ENCODE measurements around the gene CCDC198.

The CCDC198 gene

GRCh38 chr14:57493467-57494181, at the start of gene CCDC198:
Gene CCDC198, minus strand, starts transcription at chr14:57493857. Its CDS starts 142 bp downstream, at chr14:57493715.
- no peak for DNase-seq

GRCh38 chr14:57533214-57533613, 39.6 kb upstream of the CCDC198 start:
- DNase-seq, result no peak

GRCh38 chr14:57530571-57530970, 36.9 kb upstream of the CCDC198 start:
- DNase-seq, result no peak

- DNase-seq, result no peak
Observed at GRCh38 chr14:57526942-57527341, 33.3 kb upstream of the CCDC198 start.

- DNase-seq, result no peak
Observed at GRCh38 chr14:57519043-57519442, 25.4 kb upstream of the CCDC198 start.

GRCh38 chr14:57512220-57512619, 18.6 kb upstream of the CCDC198 start:
- DNase-seq, result no peak

- no peak for DNase-seq
Observed at GRCh38 chr14:57508756-57509155, 15.1 kb upstream of the CCDC198 start.

- no peak for DNase-seq
Observed at GRCh38 chr14:57502586-57503254, 9.1 kb upstream of the CCDC198 start.

GRCh38 chr14:57501039-57501557, 7.4 kb upstream of the CCDC198 start:
- DNase-seq, result no peak

- DNase-seq, result no peak
Observed at GRCh38 chr14:57498659-57499058, 5.0 kb upstream of the CCDC198 start.

- no peak for DNase-seq
Observed at GRCh38 chr14:57498035-57498434, 4.4 kb upstream of the CCDC198 start.

GRCh38 chr14:57495416-57495815, 1.8 kb upstream of the CCDC198 start:
- no peak for DNase-seq

- DNase-seq, result no peak
Observed at GRCh38 chr14:57492859-57493258, 798 bp downstream of the CCDC198 start.

- DNase-seq, result no peak
Observed at GRCh38 chr14:57491640-57492039, 2.0 kb downstream of the CCDC198 start.

GRCh38 chr14:57487771-57488170, 5.9 kb downstream of the CCDC198 start:
- no peak for DNase-seq

GRCh38 chr14:57486767-57487379, 6.8 kb downstream of the CCDC198 start:
- no peak for DNase-seq

GRCh38 chr14:57485635-57486034, 8.0 kb downstream of the CCDC198 start:
- no peak for DNase-seq

GRCh38 chr14:57482120-57482519, 11.5 kb downstream of the CCDC198 start:
- DNase-seq, result no peak

GRCh38 chr14:57480051-57480450, 13.6 kb downstream of the CCDC198 start:
- no peak for DNase-seq

GRCh38 chr14:57479197-57479596, 14.5 kb downstream of the CCDC198 start:
- DNase-seq, result no peak

- DNase-seq, result no peak
Observed at GRCh38 chr14:57478050-57478449, 15.6 kb downstream of the CCDC198 start.

GRCh38 chr14:57470909-57471308, 22.7 kb downstream of the CCDC198 start:
- no peak for DNase-seq

- no peak for DNase-seq
Observed at GRCh38 chr14:57464008-57464730, 29.5 kb downstream of the CCDC198 start.

All from activated CD4-positive, alpha-beta T cell treated with anti-CD3 and anti-CD28 coated beads for 1 hour (primary cell).